Activated CD8-positive, alpha-beta memory T cell treated with anti-CD3 and anti-CD28 coated beads for 24 hours (primary cell): ENCODE data around the gene PTCRA.
"Not testable (repeated sequence)": the region's sequence is repeated elsewhere in the genome, so short reads cannot be mapped to it uniquely, and the experiment has no call there.

ENCODE experiments used
- DNase-seq: peaks from one replicate; pipeline ENCODE4 v3.0.0-alpha.2; 2020

The PTCRA gene

GRCh38 chr6:42904467-42904866 lies 11.4 kb upstream of the PTCRA start:
- no peak for DNase-seq

- no peak for DNase-seq
Observed at GRCh38 chr6:42907336-42907735, 8.5 kb upstream of the PTCRA start.

GRCh38 chr6:42909835-42910234 lies 6.0 kb upstream of the PTCRA start:
- DNase-seq = no peak

GRCh38 chr6:42911171-42912021 lies 4.5 kb upstream of the PTCRA start:
- no peak for DNase-seq

GRCh38 chr6:42914546-42914945 lies 1.3 kb upstream of the PTCRA start:
- no peak for DNase-seq

GRCh38 chr6:42916288-42916687 lies 435 bp downstream of the PTCRA start:
- no peak for DNase-seq

- no peak for DNase-seq
Observed at GRCh38 chr6:42921801-42922200, 5.9 kb downstream of the PTCRA start.

- DNase-seq = no peak
Observed at GRCh38 chr6:42923666-42924065, 7.8 kb downstream of the PTCRA start.

GRCh38 chr6:42925248-42925857 lies 9.5 kb downstream of the PTCRA start:
- no peak for DNase-seq

- DNase-seq = peak; percentile 94
Observed at GRCh38 chr6:42928986-42929820, 13.3 kb downstream of the PTCRA start, which contains the start of gene CNPY3. Gene CNPY3 (plus strand): TSS chr6:42929480. CDS start chr6:42929571, 91 bp downstream.

- peak; percentile 91 for DNase-seq
Observed at GRCh38 chr6:42929821-42930360, 14.0 kb downstream of the PTCRA start.

- no peak for DNase-seq
Observed at GRCh38 chr6:42932412-42932811, 16.6 kb downstream of the PTCRA start.

GRCh38 chr6:42933205-42933604 lies 17.4 kb downstream of the PTCRA start:
- DNase-seq = no peak

GRCh38 chr6:42935322-42935721 lies 19.5 kb downstream of the PTCRA start:
- DNase-seq = no peak

GRCh38 chr6:42936398-42936797 lies 20.5 kb downstream of the PTCRA start:
- DNase-seq = no peak

GRCh38 chr6:42937548-42938427 lies 21.9 kb downstream of the PTCRA start:
- DNase-seq = no peak

- DNase-seq = no peak
Observed at GRCh38 chr6:42938428-42938796, 22.6 kb downstream of the PTCRA start.

- DNase-seq = no peak
Observed at GRCh38 chr6:42938987-42939809, 23.3 kb downstream of the PTCRA start.

GRCh38 chr6:42939810-42940167 lies 23.9 kb downstream of the PTCRA start:
- DNase-seq = no peak

GRCh38 chr6:42940493-42941045 lies 24.7 kb downstream of the PTCRA start:
- DNase-seq = no peak

GRCh38 chr6:42941356-42941755 lies 25.5 kb downstream of the PTCRA start:
- not testable (repeated sequence) for DNase-seq
